Fibroblast of skin of scalp (primary cell): ENCODE data around the gene SUCO.
"Not testable (repeated sequence)": the region's sequence is repeated elsewhere in the genome, so short reads cannot be mapped to it uniquely, and the experiment has no call there.

Experiments used
- DNase-seq: peaks from one replicate; pipeline ENCODE4 v3.0.0-alpha.2; 2013

SUCO gene

DNA sequence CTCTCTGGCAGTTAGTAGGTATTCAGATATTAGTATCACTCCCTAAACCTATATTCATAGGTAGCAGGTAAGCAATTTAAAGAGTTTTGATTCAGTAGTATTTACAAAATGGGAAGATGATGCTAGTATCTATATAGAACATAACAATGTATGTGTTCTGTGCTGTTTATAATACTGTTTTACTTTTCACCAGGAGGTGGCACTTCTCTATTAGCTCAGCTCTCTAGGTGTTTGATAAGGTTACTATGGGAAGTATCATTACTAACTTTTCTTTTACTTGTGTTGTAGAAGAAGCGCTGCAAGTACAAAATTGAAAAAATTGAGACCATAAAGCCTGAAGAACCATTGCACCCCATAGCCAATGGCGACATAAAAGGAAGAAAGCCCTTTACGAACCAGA is 76.6 kb downstream of the SUCO start:
- DNase-seq: no peak

- no peak for DNase-seq
These were observed 79.5 kb downstream of the SUCO start for GRCh38 chr1:172612478-172612877.

DNA sequence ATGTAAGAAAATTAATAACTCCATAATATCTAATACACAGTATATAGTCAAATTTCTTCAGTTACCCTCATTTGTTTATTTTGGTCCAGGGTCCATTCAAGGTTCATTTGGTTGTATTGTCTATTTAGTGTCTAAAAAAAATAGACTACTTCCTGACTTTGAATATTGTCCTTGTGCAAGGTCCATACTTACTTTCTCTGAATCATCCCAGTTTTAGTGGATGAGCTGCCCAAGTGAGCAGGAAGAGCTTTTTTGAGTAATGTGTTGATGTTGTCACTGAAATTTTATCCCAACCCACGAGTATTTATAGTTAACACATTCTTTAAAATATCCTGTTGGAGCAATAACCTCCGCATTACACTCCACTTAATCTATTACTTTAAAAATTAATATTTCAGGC is 80.3 kb downstream of the SUCO start:
- no peak for DNase-seq

GRCh38 chr1:172616195-172616594 is 83.2 kb downstream of the SUCO start:
- no peak for DNase-seq

DNA sequence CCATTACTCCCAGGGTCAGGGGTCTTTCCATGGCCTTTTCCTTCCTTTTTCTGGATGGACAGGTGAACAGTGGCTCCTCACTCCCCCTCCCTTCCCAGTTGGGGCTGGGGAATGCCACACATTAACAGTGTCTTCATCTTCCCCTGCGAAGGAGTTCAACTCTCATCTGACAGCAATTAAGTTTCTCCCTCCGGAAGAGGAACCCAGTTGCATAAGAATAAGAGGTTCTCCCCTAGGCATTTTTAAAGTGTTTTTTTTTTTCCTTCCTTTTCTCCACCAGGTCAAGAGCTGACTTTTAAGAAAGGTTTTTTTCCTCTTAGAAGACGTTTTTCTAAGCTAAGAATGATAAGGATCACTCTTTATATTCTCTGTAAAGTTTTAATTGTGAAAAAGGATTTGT is 83.7 kb downstream of the SUCO start:
- DNase-seq: no peak

GRCh38 chr1:172620603-172621002 is 87.7 kb downstream of the SUCO start:
- not testable (repeated sequence) for DNase-seq

DNA sequence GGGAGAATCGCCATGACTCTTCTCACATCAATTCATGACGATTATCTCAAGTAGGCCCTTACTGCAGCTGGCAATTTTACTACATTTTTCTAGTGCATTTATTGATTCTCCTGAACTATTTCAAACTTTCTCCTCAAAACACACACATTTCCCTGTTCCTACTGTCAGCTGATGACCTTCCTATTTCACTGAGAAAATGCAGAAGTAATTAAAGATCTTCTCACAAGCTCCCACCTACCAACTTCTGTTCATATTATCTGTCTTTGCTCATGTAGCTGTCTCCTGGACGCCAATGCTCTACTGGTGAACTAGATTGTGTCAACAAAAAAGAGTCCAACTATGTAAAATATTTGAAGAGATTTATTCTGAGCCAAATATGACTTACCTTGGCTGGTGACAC is 89.6 kb downstream of the SUCO start:
- DNase-seq: no peak

GRCh38 chr1:172623748-172624147 is 90.8 kb downstream of the SUCO start:
- DNase-seq: no peak

GRCh38 chr1:172626845-172627244 is 93.9 kb downstream of the SUCO start:
- no peak for DNase-seq

DNA sequence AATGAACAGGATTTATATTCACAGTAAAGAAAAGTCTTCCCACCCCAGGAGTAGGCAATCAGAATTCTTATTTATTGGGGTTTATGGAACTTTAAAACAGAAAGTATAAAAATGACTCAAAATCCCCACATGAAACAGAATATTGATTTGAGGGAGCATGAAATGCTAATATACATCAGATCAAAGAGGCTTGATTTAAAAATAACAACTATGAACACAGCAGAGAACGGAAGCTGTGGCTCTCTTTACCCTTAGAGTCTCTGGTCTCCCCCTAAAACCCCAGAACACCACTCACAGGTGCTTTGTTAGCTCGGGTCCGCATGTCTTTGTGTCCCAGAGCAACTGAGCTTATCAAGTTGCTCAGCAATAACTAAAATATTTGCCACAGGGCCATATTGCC is 94.8 kb downstream of the SUCO start:
- no peak for DNase-seq

- DNase-seq: no peak
These were observed 95.5 kb downstream of the SUCO start for GRCh38 chr1:172628401-172628800.

DNA sequence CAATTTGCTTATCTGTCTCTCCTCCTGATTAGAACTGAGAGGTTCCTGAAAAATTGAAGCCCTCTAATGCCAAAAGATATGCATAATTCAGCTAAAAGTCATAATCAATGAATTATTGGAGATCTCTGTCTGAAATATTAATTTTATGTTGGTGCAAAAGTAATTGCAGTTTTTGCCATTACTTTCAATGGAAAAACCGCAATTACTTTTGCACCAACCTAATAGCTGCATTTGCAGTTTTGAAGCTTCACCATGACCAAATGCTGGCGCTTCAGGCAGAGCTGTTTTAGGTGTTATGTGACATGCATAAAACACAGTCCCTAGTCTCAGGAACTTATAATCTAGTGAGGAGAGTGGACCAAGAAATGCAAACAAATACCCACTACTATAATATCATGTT is 96.2 kb downstream of the SUCO start:
- no peak for DNase-seq

DNA sequence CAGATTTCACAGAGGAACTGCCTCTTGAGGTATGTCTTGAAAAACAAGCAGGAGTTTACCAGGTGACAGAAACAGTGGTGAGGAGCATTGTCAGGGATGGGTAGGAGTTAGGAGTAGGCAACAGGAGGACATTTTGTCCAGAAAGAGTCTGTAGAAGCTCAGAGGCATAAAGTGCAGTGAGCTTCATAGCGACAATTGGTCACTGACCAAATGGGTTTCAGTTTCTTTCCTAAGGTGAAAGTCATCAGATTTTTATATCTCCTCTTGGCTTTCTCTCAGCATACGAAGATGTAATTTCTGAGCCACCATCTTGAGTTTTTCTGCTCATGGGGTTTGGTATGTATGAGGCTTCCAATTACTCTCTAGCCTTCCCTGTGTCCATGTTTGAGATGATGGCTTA is 96.7 kb downstream of the SUCO start:
- no peak for DNase-seq

DNA sequence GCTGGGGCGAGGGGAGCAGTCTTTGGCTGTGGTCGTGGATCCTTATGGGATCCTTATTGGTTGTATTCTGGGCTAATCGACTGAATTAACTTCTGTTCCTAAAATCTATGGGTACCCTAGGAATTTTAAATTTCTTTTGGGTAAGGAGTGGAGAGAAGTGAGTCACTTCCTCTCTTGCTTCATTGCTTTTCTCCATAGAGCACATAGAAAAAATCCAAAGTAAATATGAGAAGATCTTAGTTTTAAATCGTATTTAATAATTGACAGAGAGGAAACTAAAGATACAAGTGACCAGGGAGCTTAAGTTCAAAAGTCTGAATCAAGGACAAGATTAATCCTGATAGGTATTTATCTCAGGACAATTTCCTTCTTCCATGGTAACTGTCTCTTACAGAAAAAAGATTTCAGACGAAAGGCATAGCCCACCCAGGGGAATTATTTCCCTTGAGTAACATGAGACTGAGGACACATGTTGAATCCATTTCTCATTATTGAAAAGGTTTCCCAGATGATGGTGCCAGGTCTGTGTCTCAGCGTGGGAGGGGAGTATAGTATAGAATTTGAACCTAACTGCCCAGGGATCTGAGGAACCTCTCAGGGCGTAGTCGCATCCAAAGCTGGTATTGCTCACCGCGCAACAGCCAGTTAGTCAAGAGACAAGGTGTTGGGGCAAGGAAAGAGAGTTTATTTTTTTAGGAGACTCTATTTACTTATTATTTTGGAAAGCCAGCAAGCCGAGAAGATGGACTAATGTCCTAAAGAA is 97.3 kb downstream of the SUCO start:
- peak; percentile 13 for DNase-seq

GRCh38 chr1:172630868-172631267 is 97.9 kb downstream of the SUCO start:
- peak; percentile 12 for DNase-seq

DNA sequence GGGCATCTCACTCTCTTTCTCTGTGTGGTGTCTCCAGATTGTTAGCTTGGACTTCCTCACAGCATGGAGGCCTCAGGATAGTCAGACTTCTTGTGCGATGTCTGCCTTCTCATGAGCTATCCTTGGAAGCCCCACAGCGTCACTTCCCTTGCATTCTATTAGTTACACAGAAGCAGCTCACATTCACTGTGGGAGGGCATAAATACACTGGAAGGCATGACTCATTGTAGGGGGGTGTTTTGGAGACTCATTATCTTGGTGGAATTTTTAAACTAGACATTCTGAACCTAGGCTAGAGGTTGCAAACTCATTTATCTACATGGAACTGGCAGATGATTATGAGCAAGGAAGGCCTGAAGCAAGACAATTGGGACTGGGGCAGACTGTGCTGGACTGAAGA is 104.6 kb downstream of the SUCO start:
- DNase-seq: peak; percentile 83

DNA sequence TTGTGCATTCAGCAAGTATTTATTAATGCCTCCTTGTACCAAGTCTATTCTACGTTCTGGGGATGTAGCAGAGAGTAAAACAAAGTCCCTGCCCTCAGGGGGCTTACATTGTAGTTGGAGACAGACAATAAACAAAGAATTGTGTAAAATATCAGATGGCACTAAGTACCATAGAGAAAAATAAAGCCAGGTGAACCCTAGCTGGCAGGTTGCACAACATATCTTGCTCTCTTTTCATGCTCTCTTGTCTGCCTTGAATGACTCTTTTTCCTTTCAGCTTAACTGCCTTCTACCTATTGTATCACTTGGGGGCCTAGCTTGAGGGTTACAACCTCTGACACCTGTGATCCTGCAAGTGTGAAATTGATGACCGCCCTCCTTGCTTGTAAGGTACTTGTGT is 105.3 kb downstream of the SUCO start:
- DNase-seq: no peak

GRCh38 chr1:172638885-172639831 is 106.2 kb downstream of the SUCO start:
- DNase-seq: peak; percentile 88

- peak; percentile 17 for DNase-seq
These were observed 107.2 kb downstream of the SUCO start for GRCh38 chr1:172640111-172640510.

- no peak for DNase-seq
These were observed 108.5 kb downstream of the SUCO start for GRCh38 chr1:172641492-172641891.

- peak; percentile 5 for DNase-seq
These were observed 110.0 kb downstream of the SUCO start for GRCh38 chr1:172642970-172643369.

- no peak for DNase-seq
These were observed 113.7 kb downstream of the SUCO start for GRCh38 chr1:172646653-172647052.

DNA sequence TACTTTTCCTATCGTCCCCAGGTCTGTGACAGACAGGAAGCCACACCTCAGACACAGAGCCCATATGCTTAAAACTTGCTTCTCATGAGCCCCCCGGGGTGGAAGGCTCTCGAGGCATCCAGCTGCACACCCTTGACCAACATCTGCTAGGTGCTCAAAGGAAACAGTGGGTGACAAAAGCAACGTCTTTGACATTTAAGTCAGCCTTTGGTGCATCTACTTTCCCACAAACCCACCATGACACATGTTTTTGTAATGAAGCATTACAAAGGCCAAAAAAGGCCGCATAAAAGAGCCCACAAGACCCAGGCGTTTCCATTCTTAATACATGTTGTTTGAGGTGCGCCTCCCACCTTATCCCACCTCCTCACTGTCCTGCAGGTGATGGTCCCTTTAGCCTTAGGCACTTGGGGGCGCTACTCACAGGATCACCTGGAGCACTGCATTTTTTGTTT is 114.2 kb downstream of the SUCO start:
- no peak for DNase-seq

DNA sequence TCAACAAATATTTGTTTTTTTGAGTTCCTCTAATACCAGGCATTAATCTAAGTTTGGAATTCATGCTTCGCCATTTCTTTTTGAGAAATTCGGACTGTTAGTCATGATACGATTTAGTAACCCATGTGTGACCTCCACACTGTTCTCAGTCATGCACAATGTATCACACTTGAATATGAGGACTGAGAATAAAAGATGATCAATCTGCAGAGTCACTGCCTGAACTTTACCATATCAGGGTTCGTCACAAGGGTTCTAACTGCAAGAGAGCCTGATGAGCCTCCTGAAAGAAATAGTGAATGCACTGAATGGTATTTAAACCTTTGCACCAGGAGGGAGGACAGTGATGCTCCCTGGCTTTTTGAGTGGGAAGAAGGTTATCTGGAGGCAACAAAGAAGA is 115.0 kb downstream of the SUCO start:
- DNase-seq: no peak
